ENCODE measurements around the gene BSND.

GRCh38 chr1:55053265-55053954, 54.7 kb downstream of the BSND start:
- no peak for TF ChIP-seq CTCF (IDR thresholded peaks at IDR 0.05; ENCODE audit: low read depth, low read length)
- no peak for TF ChIP-seq POLR2A (IDR thresholded peaks at IDR 0.05; ENCODE audit: extremely low read depth, insufficient read length)
- no peak for TF ChIP-seq MAX (IDR thresholded peaks at IDR 0.05; ENCODE audit: low read depth, low read length)
- TF ChIP-seq MYC (IDR thresholded peaks at IDR 0.05; ENCODE audit: low read depth, low read length) = no peak

All from NB4 (cell line).